ENCODE measurements around the gene CD226. TPM values are rescaled to one million over a fixed set of nuclear protein-coding genes. Genes with fewer than 3 reads are reported as not detected.

Gene CD226
- total RNA-seq, 4 donors from 2014 or later, result 0.03 to 1.6 (median 0.22) TPM

GRCh38 chr18:69969491-69969890 lies 21.8 kb upstream of the CD226 start:
- no peak for DNase-seq
- no peaks in the 10 kb centered on the region for H3K9me3 ChIP-seq
- no peak for ATAC-seq
- intact Hi-C loops (cut with DNase I; ENCODE audit: low total_unique reads), result no loop called here
- H3K27me3 ChIP-seq, result no peaks in the 10 kb centered on the region
- H3K36me3 ChIP-seq, result no peaks in the 10 kb centered on the region
- in situ Hi-C loops (cut with MboI; ENCODE audit: low sequenced_read_pairs in 4 of 4), result no loop called here
- H3K4me1 ChIP-seq, result no peaks in the 10 kb centered on the region
- no peak for TF ChIP-seq CTCF (IDR thresholded peaks at IDR 0.05 in 4 of 5, conservative IDR thresholded peaks at IDR 0.05 in 1 of 5)
- TF ChIP-seq POLR2A (IDR thresholded peaks at IDR 0.05), result no peak
- H3K27ac ChIP-seq, result no peak overlapping the region
- H3K4me3 ChIP-seq, result no peak overlapping the region

DNA sequence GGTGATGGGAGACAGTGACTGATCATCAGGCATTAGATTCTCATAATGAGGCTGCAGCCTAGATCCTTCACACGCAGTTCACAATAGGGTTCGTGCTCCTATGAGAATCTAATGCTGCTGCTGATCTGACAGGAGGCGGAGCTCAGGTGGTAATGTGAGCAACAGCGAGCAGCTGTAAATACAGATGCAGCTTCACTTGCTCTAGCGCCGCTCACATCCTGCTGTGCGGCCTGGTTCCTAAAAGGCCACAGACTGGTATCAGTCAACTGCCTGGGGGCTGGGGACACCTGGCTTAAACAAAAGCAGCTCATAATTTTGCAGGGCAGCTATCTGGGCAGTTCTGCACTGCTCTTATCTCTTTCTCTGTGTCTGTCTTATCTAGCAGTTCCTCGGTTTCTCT lies 20.4 kb upstream of the CD226 start:
- intact Hi-C loops (cut with DNase I; ENCODE audit: low total_unique reads) (no loop called here), in situ Hi-C loops (cut with MboI; ENCODE audit: low sequenced_read_pairs in 4 of 4) (no loop called here)
- DNase-seq (no peak), ATAC-seq (no peak)
- H3K27ac ChIP-seq, result no peak overlapping the region
- H3K36me3 ChIP-seq, result no peaks in the 10 kb centered on the region
- H3K4me3 ChIP-seq, result no peak overlapping the region
- no peaks in the 10 kb centered on the region for H3K4me1 ChIP-seq
- no peak for TF ChIP-seq POLR2A (IDR thresholded peaks at IDR 0.05)
- TF ChIP-seq CTCF (IDR thresholded peaks at IDR 0.05 in 4 of 5, conservative IDR thresholded peaks at IDR 0.05 in 1 of 5), result no peak
- no peaks in the 10 kb centered on the region for H3K27me3 ChIP-seq
- no peaks in the 10 kb centered on the region for H3K9me3 ChIP-seq

GRCh38 chr18:69963196-69963595 lies 15.5 kb upstream of the CD226 start:
- no peak overlapping the region for H3K27ac ChIP-seq
- no peak overlapping the region for H3K4me3 ChIP-seq
- no peaks in the 10 kb centered on the region for H3K9me3 ChIP-seq
- no peaks in the 10 kb centered on the region for H3K36me3 ChIP-seq
- no peak for TF ChIP-seq CTCF (IDR thresholded peaks at IDR 0.05 in 4 of 5, conservative IDR thresholded peaks at IDR 0.05 in 1 of 5)
- no peak for TF ChIP-seq POLR2A (IDR thresholded peaks at IDR 0.05)
- H3K27me3 ChIP-seq, result no peaks in the 10 kb centered on the region
- ATAC-seq (no peak), DNase-seq (no peak)
- in situ Hi-C loops (cut with MboI; ENCODE audit: low sequenced_read_pairs in 4 of 4), result no loop called here
- H3K4me1 ChIP-seq, result no peaks in the 10 kb centered on the region
- intact Hi-C loops (cut with DNase I; ENCODE audit: low total_unique reads), result no loop called here

GRCh38 chr18:69961718-69962117 lies 14.0 kb upstream of the CD226 start:
- in situ Hi-C loops (cut with MboI; ENCODE audit: low sequenced_read_pairs in 4 of 4) (no loop called here), intact Hi-C loops (cut with DNase I; ENCODE audit: low total_unique reads) (no loop called here)
- Histone ChIP-seq H3K27me3 (no peaks in the 10 kb centered on the region), H3K27ac (no peak overlapping the region), H3K36me3 (no peaks in the 10 kb centered on the region), H3K4me1 (no peaks in the 10 kb centered on the region), H3K9me3 (no peaks in the 10 kb centered on the region), H3K4me3 (no peak overlapping the region)
- ATAC-seq (no peak), DNase-seq (no peak)
- TF ChIP-seq POLR2A (IDR thresholded peaks at IDR 0.05), result no peak
- no peak for TF ChIP-seq CTCF (IDR thresholded peaks at IDR 0.05 in 4 of 5, conservative IDR thresholded peaks at IDR 0.05 in 1 of 5)

DNA sequence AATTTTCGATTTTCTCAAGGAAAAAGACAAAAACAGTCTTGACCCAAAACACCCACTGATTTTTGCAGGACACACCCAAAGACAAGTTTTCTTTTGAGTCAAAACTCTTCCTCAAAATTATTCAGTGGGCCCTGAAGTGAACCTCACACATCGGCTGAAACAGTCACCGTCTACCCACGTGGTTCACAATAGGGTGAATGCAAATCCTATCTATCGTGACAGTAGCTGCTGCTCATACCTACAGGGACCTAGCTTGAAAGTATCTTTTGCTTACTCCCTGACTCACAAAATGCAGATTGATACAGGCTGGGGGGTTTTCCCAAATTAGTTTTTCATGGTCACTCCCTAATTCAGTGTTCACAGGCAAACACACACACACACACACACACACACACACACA lies 10.7 kb upstream of the CD226 start:
- DNase-seq, result no peak
- intact Hi-C loops (cut with DNase I; ENCODE audit: low total_unique reads) (no loop called here), in situ Hi-C loops (cut with MboI; ENCODE audit: low sequenced_read_pairs in 4 of 4) (no loop called here)
- Histone ChIP-seq H3K9me3 (no peaks in the 10 kb centered on the region), H3K4me3 (no peak overlapping the region), H3K4me1 (no peaks in the 10 kb centered on the region), H3K27me3 (no peaks in the 10 kb centered on the region), H3K36me3 (no peaks in the 10 kb centered on the region), H3K27ac (no peak overlapping the region)
- no peak for ATAC-seq
- TF ChIP-seq CTCF (IDR thresholded peaks at IDR 0.05 in 4 of 5, conservative IDR thresholded peaks at IDR 0.05 in 1 of 5) (no peak), POLR2A (IDR thresholded peaks at IDR 0.05) (no peak)

Measured in gastrocnemius medialis (tissue), 4 donors.